GM12878 (cell line): Measurements from ENCODE around the gene BMERB1. TPM values are rescaled to one million over a fixed set of nuclear protein-coding genes. Genes with fewer than 3 reads are reported as not detected.

ENCODE experiments used
- ATAC-seq: fragments of 200-7000 bp; cut with Tn5 transposase; 3 replicates; pipeline ENCODE4 v1.9.1; 2020; ENCODE audit warnings: mild to moderate bottlenecking, moderate library complexity
- BruUV-seq: library from RNA; stranded (reverse); fragments of 400-500 nt; replicated peaks from 2 replicates; lab custom pipeline; 2021; lab: Mats Ljungman, UMichigan
- CTCF ChIA-PET: fragments of 300-600 bp; sonication (Branson Sonifier 250); formaldehyde crosslinking; extraction: SDS; loops from one replicate; lab custom pipeline; 2021; ENCODE audit warnings: inconsistent platforms; lab: Yijun Ruan, JAX
- POLR2A ChIA-PET: fragments of 350-600 bp; formaldehyde crosslinking; extraction: SDS; loops from one replicate; lab custom pipeline; 2021; ENCODE audit warnings: inconsistent platforms; lab: Charles Lee
- RAD21 ChIA-PET: fragments of 300-600 bp; sonication (Branson Sonifier 250); formaldehyde crosslinking; loops from one replicate; lab custom pipeline; 2023; ENCODE audit warnings: antibody characterized with exemption; ENCODE audit not compliant: unreplicated experiment; lab: Charles Lee
- SMC1A ChIA-PET: fragments of 300-600 bp; sonication (Branson Sonifier 250); formaldehyde crosslinking; loops from one replicate; lab custom pipeline; 2023; ENCODE audit not compliant: unreplicated experiment, uncharacterized antibody; lab: Charles Lee
- DNase-seq: peaks from one replicate; pipeline ENCODE4 v3.0.0-alpha.2; 2011; ENCODE audit warnings: low read depth, low spot score
- FAIRE-seq: peaks from 3 replicates; lab custom pipeline; 2011; peaks lifted over from hg19 to GRCh38; lab: Jason Lieb, UNC
- H2AFZ ChIP-seq: 2 replicates; pipeline ENCODE4 v1.6.0; 2011; ENCODE audit warnings: low read depth, low read length, control low read depth; ENCODE audit not compliant: control insufficient read depth
- H3K27ac ChIP-seq: 2 replicates; pipeline ENCODE4 v1.5.1; 2011; ENCODE audit warnings: control low read depth; ENCODE audit not compliant: control insufficient read depth, insufficient read depth
- H3K27me3 ChIP-seq, 2 experiments: replicated peaks in 1 of 2; 2 replicates each; pipeline versions ENCODE4 v1.6.0 to v1.6.1; 2011; ENCODE audit warnings: low read length in 1 of 2; ENCODE audit not compliant: control insufficient read depth in 2 of 2, insufficient read depth in 2 of 2
- H3K36me3 ChIP-seq, 2 experiments: 2 replicates each; pipeline ENCODE4 v1.5.1; 2011; ENCODE audit warnings: low read length in 1 of 2; ENCODE audit not compliant: control insufficient read depth in 2 of 2, insufficient read depth in 2 of 2
- H3K4me1 ChIP-seq: 2 replicates; pipeline ENCODE4 v1.6.1; 2011; ENCODE audit warnings: mild to moderate bottlenecking, low read length, moderate library complexity, mixed read lengths; ENCODE audit not compliant: control insufficient read depth, insufficient read depth
- H3K4me2 ChIP-seq: 2 replicates; pipeline ENCODE4 v1.6.0; 2011; ENCODE audit warnings: control low read depth; ENCODE audit not compliant: control insufficient read depth, insufficient read depth
- H3K4me3 ChIP-seq: fragments of 200-600 bp; sonication (generic); 2 replicates; pipeline ENCODE4 v1.5.1; 2016
- H3K79me2 ChIP-seq: 2 replicates; pipeline ENCODE4 v1.6.0; 2011; ENCODE audit warnings: low read length; ENCODE audit not compliant: control insufficient read depth, insufficient read depth
- H3K9ac ChIP-seq: 2 replicates; pipeline ENCODE4 v1.8.0; 2011; ENCODE audit warnings: low read length, control low read depth, mixed read lengths; ENCODE audit not compliant: control insufficient read depth, insufficient read depth
- H3K9me3 ChIP-seq: replicated peaks from 3 replicates; pipeline ENCODE4 v1.5.1; 2011; ENCODE audit warnings: mild to moderate bottlenecking, low read length; ENCODE audit not compliant: control insufficient read depth, insufficient read depth
- H4K20me1 ChIP-seq: 2 replicates; pipeline ENCODE4 v1.6.0; 2011; ENCODE audit not compliant: control insufficient read depth, insufficient read depth
- FOS ChIP-seq: IDR thresholded peaks from 3 replicates; pipeline ENCODE4 v1.6.1; 2011; ENCODE audit warnings: borderline replicate concordance; ENCODE audit not compliant: insufficient read length; ENCODE audit errors: extremely low read depth
- PKNOX1 ChIP-seq: fragments of 450-650 bp; IDR thresholded peaks from 2 replicates; pipeline ENCODE4 v1.6.1; 2016; ENCODE audit warnings: mild to moderate bottlenecking
- POLR2AphosphoS2 ChIP-seq: IDR thresholded peaks from 2 replicates; pipeline ENCODE4 v1.6.1; 2011; ENCODE audit warnings: low read depth, mild to moderate bottlenecking, low read length, improper control_type of control experiment, moderate library complexity
- REST ChIP-seq: IDR thresholded peaks from 2 replicates; pipeline ENCODE4 v1.6.1; 2012; ENCODE audit warnings: mild to moderate bottlenecking, low read depth, low read length
- SUZ12 ChIP-seq: fragments of 200-600 bp; sonication (generic); IDR thresholded peaks from one replicate; pipeline ENCODE4 v1.6.1; 2018; ENCODE audit warnings: antibody characterized with exemption, mild to moderate bottlenecking; ENCODE audit not compliant: unreplicated experiment
- TAF1 ChIP-seq: IDR thresholded peaks from 2 replicates; pipeline ENCODE4 v1.6.1; 2011; ENCODE audit warnings: mild to moderate bottlenecking, low read depth, low read length, borderline replicate concordance
- WGBS: methylation state at CpG from one replicate; pipeline ENCODE4 v1.1.6; 2016; ENCODE audit warnings: low lambda C conversion rate; ENCODE audit not compliant: insufficient replicate concordance, insufficient coverage; ENCODE audit errors: missing lambda C conversion rate; 5-methylcytosine and 5-hydroxymethylcytosine counted together
- in situ Hi-C: fragments of 300-500 bp; cut with MboI; formaldehyde crosslinking; loops from 9 replicates; pipeline ENCODE4 v1.14.3; 2018; ENCODE audit warnings: mixed read lengths
- intact Hi-C: fragments of 100-400 bp; cut with micrococcal nuclease; formaldehyde crosslinking; loops from one replicate; pipeline ENCODE4 v1.14.2; 2022; ENCODE audit not compliant: unreplicated experiment
- polyA plus RNA-seq, 11 experiments: library from polyadenylated mRNA; depleted of rRNA in 4 of 11; unstranded in 6 of 11; stranded (reverse) in 5 of 11; fragments of >200 nt; fragmentation: Nextera tagmentation in 4 of 11; fragmentation: Illumina TruSeq in 1 of 11; extraction: Ambion mirVana in 4 of 11; extraction: Trizol in 1 of 11; gene quantifications; 1 replicate in 1 of 11; 2 replicates in 10 of 11; pipeline versions ENCODE4 v1.2.1 to v1.2.3, GENCODE V29; 2011 to 2016; ENCODE audit warnings: inconsistent platforms in 2 of 11, missing spikeins in 2 of 11, low read depth in 1 of 11
- total RNA-seq, 4 experiments: library from RNA; depleted of rRNA in 3 of 4; stranded (reverse); fragments of >200 nt in 3 of 4; fragmentation: Illumina TruSeq in 1 of 4; extraction: Trizol in 1 of 4; gene quantifications; 2 replicates each; pipeline versions ENCODE4 v1.2.1 to v1.2.3, GENCODE V29; 2013 to 2021

BMERB1 gene
- total and polyA plus RNA-seq, 10 of the 15 experiments (the other 5 are each of a cell fraction or from before 2014, with no cell fraction given), result 0.05 to 0.68 (median 0.34) TPM

- H3K4me2 ChIP-seq, result no peak overlapping the region
- no peaks in the 10 kb centered on the region for H3K36me3 ChIP-seq
- no peak overlapping the region for H2AFZ ChIP-seq
- FAIRE-seq (peak; percentile 68), DNase-seq (no peak), ATAC-seq (no peak)
- BruUV-seq, result no TSS peak
- H3K27me3 ChIP-seq, result no peaks in the 10 kb centered on the region
- ChIA-PET POLR2A (no interaction called here), CTCF (no interaction called here), SMC1A (no interaction called here), RAD21 (no interaction called here)
- intact Hi-C loops, result no loop called here
- WGBS, result 21% methylated on average over 3 of the region's 3 CpGs
- H3K4me1 ChIP-seq, result no peaks in the 10 kb centered on the region
- H3K9me3 ChIP-seq, result no peaks in the 10 kb centered on the region
- in situ Hi-C loops, result loop anchor here (25.0 kb wide), 1 partner anchor 603 kb away; no protein-coding TSS in a partner anchor
- H3K79me2 ChIP-seq, result no peaks in the 10 kb centered on the region
- no peak overlapping the region for H3K9ac ChIP-seq
- TF ChIP-seq REST (no peak), FOS (no peak), TAF1 (no peak), PKNOX1 (no peak), SUZ12 (no peak), POLR2AphosphoS2 (no peak)
- no peak overlapping the region for H3K4me3 ChIP-seq
- H3K27ac ChIP-seq, result no peak overlapping the region
- no peaks in the 10 kb centered on the region for H4K20me1 ChIP-seq
These were observed 18.8 kb upstream of the BMERB1 start for GRCh38 chr16:15415511-15415985.
